Stimulated activated CD4-positive, alpha-beta T cell treated with anti-CD3 and anti-CD28 coated beads, Interleukin-4, amount 100 ng/mL, for 48 hours (primary cell): Measurements from ENCODE around the gene OPRL1.

Experiments used
- DNase-seq, 2 donors: peaks; one replicate each; pipeline ENCODE4 v3.0.0-alpha.2; 2020; ENCODE audit warnings: low read depth in 2 of 2

OPRL1 gene

GRCh38 chr20:64071341-64072332 lies 8.2 kb upstream of the OPRL1 start:
- DNase-seq: no peak

- DNase-seq: no peak
Observed at GRCh38 chr20:64072498-64073063, 7.3 kb upstream of the OPRL1 start.

GRCh38 chr20:64073476-64074183 lies 6.3 kb upstream of the OPRL1 start:
- DNase-seq: no peak

- DNase-seq: no peak
Observed at GRCh38 chr20:64074184-64074789, 5.6 kb upstream of the OPRL1 start.

GRCh38 chr20:64074963-64075362 lies 4.9 kb upstream of the OPRL1 start:
- no peak for DNase-seq

GRCh38 chr20:64075556-64075955 lies 4.3 kb upstream of the OPRL1 start:
- DNase-seq: no peak

GRCh38 chr20:64076061-64076997 lies 3.6 kb upstream of the OPRL1 start:
- no peak for DNase-seq

GRCh38 chr20:64077094-64077493 lies 2.8 kb upstream of the OPRL1 start:
- no peak for DNase-seq

- DNase-seq: no peak
Observed at GRCh38 chr20:64077541-64077875, 2.4 kb upstream of the OPRL1 start.

- no peak for DNase-seq
Observed at GRCh38 chr20:64077876-64078551, 1.9 kb upstream of the OPRL1 start.

- no peak for DNase-seq
Observed at GRCh38 chr20:64078934-64079272, 979 bp upstream of the OPRL1 start.

- DNase-seq: peak in 1 of 2 donors; percentile 67
Observed at GRCh38 chr20:64079273-64080012, 439 bp upstream of the OPRL1 start, which contains the start of gene RGS19. RGS19 (minus strand) TSS chr20:64079518; CDS start chr20:64076886, 2,632 bp downstream.

- DNase-seq: no peak
Observed at GRCh38 chr20:64080813-64081623, 1.1 kb downstream of the OPRL1 start.

- DNase-seq: no peak
Observed at GRCh38 chr20:64081624-64081964, 1.7 kb downstream of the OPRL1 start.

GRCh38 chr20:64082126-64082731 lies 2.3 kb downstream of the OPRL1 start:
- DNase-seq: no peak

- DNase-seq: no peak
Observed at GRCh38 chr20:64082820-64083377, 3.0 kb downstream of the OPRL1 start.

- DNase-seq: peak; percentile 53 to 66
Observed at GRCh38 chr20:64083378-64083803, 3.5 kb downstream of the OPRL1 start.
